OCI-M1 (cell line): ENCODE results near the gene RPS23.

Experiments
- DNase-seq: peaks from one replicate; lab custom pipeline; 2025; lab: John Stamatoyannopoulos, UW

Gene RPS23

DNA sequence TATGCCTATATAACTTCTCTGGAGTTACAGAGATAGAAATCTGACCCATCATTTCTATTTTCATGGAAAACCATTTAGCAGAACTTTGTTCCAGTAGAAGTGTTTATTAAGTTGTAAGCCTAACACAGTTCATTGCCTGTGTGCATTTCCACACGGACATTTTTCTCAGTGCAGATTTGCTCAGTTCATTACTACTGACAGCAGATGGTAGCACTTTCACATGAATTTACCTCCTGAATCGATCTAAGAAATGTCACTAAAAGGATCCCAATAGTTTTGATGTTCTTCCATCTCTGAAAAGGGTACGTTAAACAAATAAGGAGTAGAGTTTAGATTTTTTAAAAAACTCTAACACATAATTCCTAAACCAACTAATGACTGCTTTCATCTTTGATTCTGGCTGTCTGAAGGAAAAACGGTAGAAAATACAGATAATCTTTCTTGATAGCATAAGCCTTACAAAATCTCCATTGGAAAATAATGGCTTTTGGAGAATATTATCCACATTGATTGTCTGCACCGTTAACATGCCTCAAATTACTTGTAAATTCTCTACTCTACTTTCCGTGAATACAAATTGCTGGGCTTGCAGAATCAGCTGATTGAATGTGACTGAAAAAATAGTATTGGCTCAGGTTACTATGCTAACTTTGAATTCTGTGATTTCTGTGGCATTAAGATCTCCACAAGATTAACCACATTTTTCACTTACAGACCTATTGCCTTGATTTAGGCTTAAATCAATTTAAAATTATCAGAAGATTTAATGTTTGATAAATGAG, 33.1 kb downstream of the RPS23 start:
- no peak for DNase-seq

DNA sequence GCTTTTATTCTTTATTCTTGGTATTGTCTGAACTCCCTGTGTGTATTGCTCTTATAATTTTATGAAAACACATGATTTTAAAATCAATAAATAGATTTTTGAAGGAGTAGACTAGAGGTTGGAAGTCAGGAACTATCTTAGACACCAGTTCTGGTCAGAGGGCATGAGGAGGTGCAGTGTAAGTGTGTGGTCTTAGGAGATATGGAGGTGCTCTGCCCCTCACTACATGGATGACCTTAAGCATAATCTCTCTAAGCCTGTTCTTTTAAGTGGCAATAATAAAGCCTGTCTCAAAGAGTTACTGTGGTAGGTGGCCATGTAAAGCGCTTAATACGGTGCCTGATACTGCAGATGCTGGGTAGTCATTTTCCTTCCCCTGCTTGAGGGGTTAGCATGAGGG, 34.0 kb downstream of the RPS23 start:
- no peak for DNase-seq

- no peak for DNase-seq
Measured at GRCh38 chr5:82234885-82235284, 43.3 kb downstream of the RPS23 start.

- DNase-seq, result peak; percentile 83
Measured at GRCh38 chr5:82225525-82226172, 52.5 kb downstream of the RPS23 start.
